Skin epidermis (tissue), 12 donors: ENCODE data around the gene PDK1.
"Not testable (repeated sequence)": the region's sequence is repeated elsewhere in the genome, so short reads cannot be mapped to it uniquely, and the experiment has no call there.

ENCODE experiments used
- H3K27ac ChIP-seq, 21 experiments: fragments of 200-600 bp; sonication (generic) in 11 of 21; one replicate each; pipeline ENCODE4 v1.5.0; 2020; ENCODE audit warnings: mild to moderate bottlenecking in 3 of 21, inconsistent platforms in 2 of 21, moderate library complexity in 2 of 21
- H3K4me3 ChIP-seq, 7 experiments: fragments of 200-600 bp; sonication (generic) in 2 of 7; one replicate each; pipeline ENCODE4 v1.5.0; 2020; ENCODE audit warnings: inconsistent platforms in 2 of 7, mild to moderate bottlenecking in 2 of 7, moderate library complexity in 1 of 7

PDK1 gene

GRCh38 chr2:172588931-172589330 lies 33.0 kb downstream of the PDK1 start:
- no peak overlapping the region for H3K27ac ChIP-seq
- H3K4me3 ChIP-seq, result no peak overlapping the region

GRCh38 chr2:172591386-172591785 lies 35.5 kb downstream of the PDK1 start:
- H3K4me3 ChIP-seq, H3K27ac ChIP-seq: not testable (repeated sequence)

DNA sequence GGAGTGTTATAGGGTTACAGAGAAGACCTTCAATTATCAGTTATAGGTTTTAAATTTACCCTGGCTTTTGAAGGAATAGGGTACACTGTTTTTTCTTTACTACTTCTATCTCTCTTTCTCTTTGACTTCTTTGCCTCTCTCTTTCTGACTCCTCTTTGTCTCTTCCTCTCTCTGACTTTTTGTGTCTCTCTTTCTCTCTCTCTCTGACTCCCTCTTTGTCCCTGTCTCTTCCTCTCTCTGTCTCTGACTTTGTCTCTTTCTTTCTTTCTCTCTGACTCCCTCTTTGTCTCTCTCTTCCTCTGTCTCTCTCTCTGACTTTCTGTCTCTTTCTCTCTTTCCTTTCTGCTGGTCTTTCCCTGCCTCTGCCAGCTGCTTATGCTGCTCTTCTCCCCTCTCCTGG lies 36.3 kb downstream of the PDK1 start:
- H3K4me3 ChIP-seq, H3K27ac ChIP-seq: not testable (repeated sequence)

- Histone ChIP-seq H3K4me3 (no peak overlapping the region), H3K27ac (no peak overlapping the region)
Observed at GRCh38 chr2:172596776-172597175, 40.9 kb downstream of the PDK1 start.

- Histone ChIP-seq H3K27ac (no peak overlapping the region), H3K4me3 (no peak overlapping the region)
Observed at GRCh38 chr2:172597176-172597842, 41.4 kb downstream of the PDK1 start.

- H3K4me3 ChIP-seq, result no peak overlapping the region
- no peak overlapping the region for H3K27ac ChIP-seq
Observed at GRCh38 chr2:172599947-172600346, 44.1 kb downstream of the PDK1 start.

DNA sequence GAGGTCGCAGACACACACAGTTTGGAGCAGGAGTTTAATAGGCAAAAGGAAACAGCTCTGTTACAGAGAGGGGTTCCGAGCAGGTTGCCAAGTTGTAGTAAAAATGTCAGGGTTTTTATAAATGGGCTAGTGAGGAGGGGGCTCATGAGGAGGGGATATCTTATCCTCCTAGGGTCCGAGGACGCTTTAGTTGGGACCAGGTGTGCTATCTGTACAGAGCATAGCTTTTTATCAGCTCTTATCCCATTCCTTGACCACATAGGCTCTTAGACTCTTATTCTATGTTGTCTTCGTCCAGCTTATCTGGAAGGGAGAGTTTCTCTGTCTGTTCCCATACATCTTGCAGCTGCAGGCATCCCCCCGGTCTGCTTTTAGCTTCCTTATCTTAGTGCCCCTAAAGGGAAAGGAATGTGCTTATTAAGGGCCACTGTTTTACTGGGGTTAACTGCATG lies 44.7 kb downstream of the PDK1 start:
- Histone ChIP-seq H3K4me3 (no peak overlapping the region), H3K27ac (no peak overlapping the region)

- H3K27ac ChIP-seq, result no peak overlapping the region
- no peak overlapping the region for H3K4me3 ChIP-seq
Observed at GRCh38 chr2:172606285-172606684, 50.4 kb downstream of the PDK1 start.

DNA sequence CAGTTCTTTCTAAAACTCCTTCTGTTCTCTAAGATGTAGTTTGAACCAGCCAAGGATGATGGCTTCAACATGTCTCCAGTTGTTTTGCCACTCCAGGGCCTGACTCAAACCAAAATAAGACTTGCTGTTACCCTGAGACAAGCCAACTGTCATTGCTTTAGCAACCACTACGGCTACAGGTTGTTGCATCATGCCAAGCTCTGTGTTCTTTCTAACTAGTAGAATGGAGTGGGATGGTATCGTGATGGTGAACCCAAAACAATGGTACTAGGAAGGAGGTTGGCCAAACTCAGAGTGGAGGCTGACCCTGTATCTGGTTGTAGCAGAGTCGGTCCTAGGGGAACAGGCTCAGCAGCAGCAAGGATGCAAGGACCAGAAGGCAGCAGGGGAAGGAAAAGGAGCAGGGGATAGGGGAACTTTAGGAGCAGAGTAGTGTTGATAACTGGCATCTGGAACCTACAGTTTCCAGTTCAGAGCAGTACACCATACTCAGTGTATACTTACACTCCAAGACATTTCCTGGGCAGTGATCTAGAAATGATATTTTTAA lies 51.6 kb downstream of the PDK1 start:
- no peak overlapping the region for H3K27ac ChIP-seq

DNA sequence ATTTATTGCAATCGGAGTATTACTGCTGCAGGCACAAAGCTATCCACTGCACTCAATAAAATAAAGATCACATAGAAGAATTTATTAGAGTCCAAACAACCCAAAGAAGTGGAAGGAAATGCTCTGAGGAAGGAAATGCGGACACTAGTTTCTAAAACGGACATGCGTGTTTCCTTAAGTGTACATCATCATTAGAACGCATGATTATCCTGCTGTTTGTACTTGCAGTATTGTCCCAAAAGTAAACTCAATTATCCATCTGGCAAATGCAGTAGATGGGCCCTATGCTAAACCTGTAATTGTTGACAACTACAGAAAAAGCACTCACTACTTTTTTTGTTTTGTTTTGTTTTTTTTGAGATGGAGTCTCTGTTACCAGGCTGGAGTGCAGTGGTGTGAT lies 53.6 kb downstream of the PDK1 start:
- no peak overlapping the region for H3K27ac ChIP-seq
- no peak overlapping the region for H3K4me3 ChIP-seq

More for the DNA sequence above, 51.6 kb downstream of the PDK1 start:
- H3K4me3 ChIP-seq, result no peak overlapping the region

DNA sequence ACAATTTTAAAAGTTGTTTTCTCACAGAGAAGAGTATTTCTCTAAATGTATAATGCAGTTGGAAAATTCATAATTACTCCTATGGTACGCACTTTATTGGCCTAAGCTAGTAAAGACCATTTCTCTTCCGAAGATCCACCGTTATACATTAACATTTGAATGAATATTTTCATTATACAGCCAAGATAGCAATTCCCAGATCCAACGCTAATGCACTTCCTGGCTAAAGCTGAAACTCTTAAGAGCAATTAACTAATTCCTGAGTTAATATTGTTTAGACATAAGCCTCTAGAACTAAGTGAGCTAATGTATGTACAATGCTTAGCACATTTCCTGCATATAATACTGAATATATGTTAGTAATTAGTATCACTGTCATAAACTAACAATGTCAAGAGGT lies 56.2 kb downstream of the PDK1 start:
- no peak overlapping the region for H3K27ac ChIP-seq
- no peak overlapping the region for H3K4me3 ChIP-seq

GRCh38 chr2:172613040-172613439 lies 57.1 kb downstream of the PDK1 start:
- Histone ChIP-seq H3K27ac (no peak overlapping the region), H3K4me3 (no peak overlapping the region)

GRCh38 chr2:172613615-172614231 lies 57.8 kb downstream of the PDK1 start:
- H3K27ac ChIP-seq, result no peak overlapping the region
- no peak overlapping the region for H3K4me3 ChIP-seq

- Histone ChIP-seq H3K27ac (no peak overlapping the region), H3K4me3 (no peak overlapping the region)
Observed at GRCh38 chr2:172614932-172615331, 59.0 kb downstream of the PDK1 start.

DNA sequence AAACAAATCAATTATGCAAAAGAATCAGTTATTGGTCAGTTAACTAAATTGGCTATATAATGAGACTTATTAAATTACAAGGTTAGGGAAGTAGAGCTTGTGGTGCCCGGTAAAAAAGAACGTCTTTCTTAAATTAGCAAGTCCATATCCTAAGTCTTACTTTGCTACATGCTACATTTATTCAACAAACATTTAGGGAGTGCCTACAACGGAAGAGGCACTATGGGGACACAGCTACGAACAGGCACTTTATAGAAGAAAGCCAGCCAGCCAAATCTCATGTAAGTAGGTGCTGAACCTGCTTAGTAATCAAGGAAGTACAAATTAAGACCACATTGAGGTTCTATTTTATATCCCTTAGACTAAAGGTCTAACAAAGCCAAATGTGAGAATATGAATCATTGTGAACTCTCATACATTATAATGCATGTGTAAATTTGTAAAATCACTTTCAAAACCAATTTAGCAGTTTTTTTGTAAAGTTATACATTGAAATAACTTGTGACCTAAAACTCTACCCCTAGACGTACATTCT lies 59.9 kb downstream of the PDK1 start:
- H3K27ac ChIP-seq, result no peak overlapping the region

DNA sequence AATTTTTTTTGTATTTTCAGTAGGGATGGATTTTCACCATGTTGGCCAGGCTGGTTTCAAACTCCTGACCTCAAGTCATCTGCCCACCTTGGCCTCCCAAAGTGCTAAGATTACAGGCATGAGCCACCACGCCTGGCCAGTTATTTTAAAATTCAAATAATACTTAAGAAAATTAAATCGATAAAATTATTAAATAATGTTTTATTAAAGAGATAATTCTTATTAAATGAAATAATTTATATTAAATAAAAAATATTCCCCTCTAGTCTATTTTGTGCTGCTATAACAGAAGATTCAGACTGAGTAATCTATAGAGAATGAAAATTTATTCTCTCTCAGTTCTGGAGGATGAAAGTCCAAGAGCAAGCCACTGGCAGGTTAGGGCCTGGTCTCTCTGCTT lies 61.2 kb downstream of the PDK1 start:
- Histone ChIP-seq H3K4me3 (no peak overlapping the region), H3K27ac (no peak overlapping the region)

More for the DNA sequence above, 59.9 kb downstream of the PDK1 start:
- H3K4me3 ChIP-seq, result no peak overlapping the region

GRCh38 chr2:172623249-172623965 lies 67.5 kb downstream of the PDK1 start:
- Histone ChIP-seq H3K4me3 (no peak overlapping the region), H3K27ac (no peak overlapping the region)

DNA sequence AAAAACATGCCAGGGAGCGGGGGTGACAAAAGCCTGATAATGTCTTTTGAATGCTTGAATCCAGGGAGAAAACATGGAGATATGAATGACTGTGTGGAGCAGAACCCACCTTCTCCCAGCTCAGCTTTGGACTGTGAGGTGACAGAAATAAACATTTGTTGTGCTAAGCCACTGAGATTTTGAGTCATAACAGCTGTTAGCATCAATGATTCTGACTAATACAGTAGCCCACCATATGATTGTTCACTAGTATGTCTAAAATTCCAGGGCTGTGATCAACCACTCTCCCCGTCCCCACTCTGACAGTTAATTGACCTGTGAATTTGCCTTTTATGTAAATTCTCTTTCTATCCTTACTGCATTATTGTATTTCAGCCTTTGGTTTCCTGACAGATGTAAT lies 69.1 kb downstream of the PDK1 start:
- H3K4me3 ChIP-seq, result no peak overlapping the region
- H3K27ac ChIP-seq, result no peak overlapping the region

- Histone ChIP-seq H3K4me3 (no peak overlapping the region), H3K27ac (no peak overlapping the region)
Observed at GRCh38 chr2:172627181-172627580, 71.3 kb downstream of the PDK1 start.

GRCh38 chr2:172628085-172628484 lies 72.2 kb downstream of the PDK1 start:
- Histone ChIP-seq H3K4me3 (no peak overlapping the region), H3K27ac (no peak overlapping the region)

GRCh38 chr2:172629586-172629985 lies 73.7 kb downstream of the PDK1 start:
- Histone ChIP-seq H3K4me3 (no peak overlapping the region), H3K27ac (no peak overlapping the region)
